ENCODE data around the gene SLFN5.

Gene SLFN5

GRCh38 chr17:35214631-35215273 lies 28.1 kb upstream of the SLFN5 start:
- TF ChIP-seq CTCF (IDR thresholded peaks at IDR 0.05; ENCODE audit: borderline replicate concordance, extremely low read depth, low read length, poor library complexity, severe bottlenecking) (peak; percentile 56), EZH2 (IDR thresholded peaks at IDR 0.05; ENCODE audit: borderline replicate concordance, low read depth, low read length, severe bottlenecking) (no peak)
- DNase-seq (peak; percentile 69), ATAC-seq (ENCODE audit: insufficient read depth, low read depth) (peak; percentile 56)
- H3K9me3 ChIP-seq (ENCODE audit: insufficient read depth, low read length, severe bottlenecking): no peaks in the 10 kb centered on the region
- H3K79me2 ChIP-seq (ENCODE audit: insufficient read depth, low read length): no peaks in the 10 kb centered on the region
- peaks cover 67% of the 10 kb centered on the region for H3K4me1 ChIP-seq (ENCODE audit: insufficient read depth, low read length)
- peak overlapping the region; percentile 66 for H3K4me2 ChIP-seq (ENCODE audit: insufficient read depth, low read length)
- H3K27ac ChIP-seq (ENCODE audit: low read length): peak overlapping the region; percentile 87
- H3K9ac ChIP-seq (ENCODE audit: low read depth, low read length): peak overlapping the region; percentile 56
- no peaks in the 10 kb centered on the region for H4K20me1 ChIP-seq (ENCODE audit: insufficient read depth, low read length)
- peaks cover 16% of the 10 kb centered on the region for H3K27me3 ChIP-seq (ENCODE audit: insufficient read depth, low read length, poor library complexity)
- peak overlapping the region in 1 of 2 experiments; percentile 45; a peak in 2 of 4 replicates for H3K4me3 ChIP-seq (ENCODE audit: low read depth in 1 of 2, low read length in 2 of 2)
- no peaks in the 10 kb centered on the region for H3K36me3 ChIP-seq (ENCODE audit: insufficient read depth, low read length)
- H2AFZ ChIP-seq (ENCODE audit: low read depth, low read length): peak overlapping the region; percentile 17; the same call in 1 of the 2 replicates

- peaks cover 62% of the 10 kb centered on the region for H3K4me1 ChIP-seq (ENCODE audit: insufficient read depth, low read length)
- H3K79me2 ChIP-seq (ENCODE audit: insufficient read depth, low read length): no peaks in the 10 kb centered on the region
- no peak for ATAC-seq (ENCODE audit: insufficient read depth, low read depth)
- no peak overlapping the region for H3K9ac ChIP-seq (ENCODE audit: low read depth, low read length)
- H3K4me3 ChIP-seq (ENCODE audit: low read depth in 1 of 2, low read length in 2 of 2): no peak overlapping the region
- H4K20me1 ChIP-seq (ENCODE audit: insufficient read depth, low read length): no peaks in the 10 kb centered on the region
- H3K27me3 ChIP-seq (ENCODE audit: insufficient read depth, low read length, poor library complexity): peaks cover 5% of the 10 kb centered on the region
- TF ChIP-seq CTCF (IDR thresholded peaks at IDR 0.05; ENCODE audit: borderline replicate concordance, extremely low read depth, low read length, poor library complexity, severe bottlenecking) (no peak), EZH2 (IDR thresholded peaks at IDR 0.05; ENCODE audit: borderline replicate concordance, low read depth, low read length, severe bottlenecking) (no peak)
- no peak overlapping the region for H3K27ac ChIP-seq (ENCODE audit: low read length)
- DNase-seq: no peak
- H3K36me3 ChIP-seq (ENCODE audit: insufficient read depth, low read length): no peaks in the 10 kb centered on the region
- H2AFZ ChIP-seq (ENCODE audit: low read depth, low read length): no peak overlapping the region
- H3K9me3 ChIP-seq (ENCODE audit: insufficient read depth, low read length, severe bottlenecking): no peaks in the 10 kb centered on the region
- H3K4me2 ChIP-seq (ENCODE audit: insufficient read depth, low read length): no peak overlapping the region
These were observed 25.8 kb upstream of the SLFN5 start for GRCh38 chr17:35217107-35217506.

- Histone ChIP-seq H3K27me3 (ENCODE audit: insufficient read depth, low read length, poor library complexity) (peaks cover 5% of the 10 kb centered on the region), H3K4me2 (ENCODE audit: insufficient read depth, low read length) (no peak overlapping the region), H3K79me2 (ENCODE audit: insufficient read depth, low read length) (no peaks in the 10 kb centered on the region), H3K4me1 (ENCODE audit: insufficient read depth, low read length) (peaks cover 44% of the 10 kb centered on the region), H3K9me3 (ENCODE audit: insufficient read depth, low read length, severe bottlenecking) (peaks cover 5% of the 10 kb centered on the region), H3K4me3 (ENCODE audit: low read depth in 1 of 2, low read length in 2 of 2) (no peak overlapping the region), H2AFZ (ENCODE audit: low read depth, low read length) (no peak overlapping the region), H3K9ac (ENCODE audit: low read depth, low read length) (no peak overlapping the region), H3K27ac (ENCODE audit: low read length) (no peak overlapping the region), H4K20me1 (ENCODE audit: insufficient read depth, low read length) (no peaks in the 10 kb centered on the region), H3K36me3 (ENCODE audit: insufficient read depth, low read length) (no peaks in the 10 kb centered on the region)
- DNase-seq (no peak), ATAC-seq (ENCODE audit: insufficient read depth, low read depth) (no peak)
- TF ChIP-seq EZH2 (IDR thresholded peaks at IDR 0.05; ENCODE audit: borderline replicate concordance, low read depth, low read length, severe bottlenecking) (no peak), CTCF (IDR thresholded peaks at IDR 0.05; ENCODE audit: borderline replicate concordance, extremely low read depth, low read length, poor library complexity, severe bottlenecking) (no peak)
These were observed 24.0 kb upstream of the SLFN5 start for GRCh38 chr17:35218915-35219314.

Measured in DND-41 (cell line).